MV-4-11 (cell line): ENCODE measurements around the gene LMOD2.
"Not testable (repeated sequence)": the region's sequence is repeated elsewhere in the genome, so short reads cannot be mapped to it uniquely, and the experiment has no call there.

Source experiments
- DNase-seq: peaks from one replicate; lab custom pipeline; 2025; lab: John Stamatoyannopoulos, UW

Gene LMOD2

DNA sequence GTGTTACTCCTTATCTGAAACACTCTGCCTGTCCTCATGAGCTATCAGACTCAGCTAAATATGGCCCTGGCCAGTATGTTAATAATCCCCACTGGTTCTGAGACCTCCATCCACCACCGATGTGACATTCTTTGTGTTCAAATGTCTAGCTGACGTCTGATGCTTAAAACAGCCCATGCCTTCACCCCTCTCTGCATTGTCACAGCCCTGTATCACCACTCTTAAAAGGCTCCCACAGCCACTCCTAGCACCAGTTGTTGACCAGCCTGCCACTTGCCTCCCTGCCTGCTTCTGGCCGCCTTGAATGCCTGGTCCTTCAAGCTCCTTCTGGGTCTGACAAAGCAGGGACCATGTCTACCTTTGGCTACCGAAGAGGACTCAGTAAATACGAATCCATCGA is at the start of gene LMOD2:
TSS of gene LMOD2 (plus strand) at position 253 of the 400 bp plus-strand sequence. CDS start at position 351, 98 bp downstream.
- DNase-seq = no peak

GRCh38 chr7:123607423-123607975 is 48.2 kb upstream of the LMOD2 start:
- no peak for DNase-seq

DNA sequence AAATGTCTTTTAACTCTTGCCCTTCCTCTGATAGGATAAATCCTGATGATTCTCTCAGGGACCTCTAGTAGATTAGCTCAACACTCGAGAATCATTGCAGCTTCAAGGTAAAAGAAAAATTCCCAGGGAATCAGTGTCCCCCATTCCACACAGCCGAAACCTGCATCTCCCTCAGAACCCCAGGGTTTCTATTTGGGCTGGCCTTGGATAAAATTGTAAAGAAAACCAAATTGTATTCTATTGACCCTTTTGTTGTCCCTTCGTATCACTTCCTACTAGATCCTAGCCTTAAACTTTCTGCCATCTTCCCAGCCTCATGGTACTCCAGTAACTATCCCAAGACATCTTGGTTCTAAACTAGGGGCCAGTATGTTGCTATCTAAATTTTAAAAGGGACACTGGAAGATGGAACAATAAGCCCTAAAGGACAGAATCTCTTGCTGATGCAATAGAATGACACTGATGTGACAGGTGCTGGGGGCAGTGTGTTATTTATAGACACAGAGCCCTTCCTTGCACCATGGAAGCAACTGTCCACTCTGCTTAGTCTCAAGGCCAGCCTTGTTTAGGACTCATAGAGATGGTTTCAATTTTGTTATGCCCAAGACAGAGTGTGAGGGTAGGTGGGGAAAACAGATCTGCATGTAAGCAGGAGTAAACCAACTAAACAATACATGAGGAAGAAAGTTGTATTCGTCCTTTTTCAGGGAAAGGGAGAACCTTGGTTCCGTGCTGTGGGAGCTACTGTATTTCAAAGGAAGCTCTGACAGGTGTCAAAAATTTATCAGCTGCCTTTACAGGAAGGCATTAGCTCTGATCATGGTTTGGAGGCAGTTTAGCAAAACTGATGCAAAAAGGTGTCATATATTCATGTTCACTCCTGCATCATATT is 46.4 kb upstream of the LMOD2 start:
- DNase-seq = no peak

DNA sequence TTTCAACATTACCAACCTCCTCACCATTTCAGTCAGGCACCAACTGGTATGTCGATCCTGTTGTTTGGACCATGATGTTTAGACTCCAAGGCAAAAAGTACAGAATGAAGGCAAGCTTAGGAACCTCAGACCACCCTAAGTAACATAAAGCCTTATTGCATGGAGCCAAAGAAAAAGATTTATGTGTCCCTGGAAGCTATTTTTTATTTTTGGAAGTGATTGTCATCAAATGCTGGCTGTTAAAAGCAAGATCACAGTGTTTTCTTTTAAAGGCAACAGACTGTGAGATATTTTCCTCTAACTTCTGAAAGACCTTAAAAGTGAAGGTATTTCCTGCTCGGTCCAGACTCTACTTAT is 45.8 kb upstream of the LMOD2 start:
- no peak for DNase-seq

DNA sequence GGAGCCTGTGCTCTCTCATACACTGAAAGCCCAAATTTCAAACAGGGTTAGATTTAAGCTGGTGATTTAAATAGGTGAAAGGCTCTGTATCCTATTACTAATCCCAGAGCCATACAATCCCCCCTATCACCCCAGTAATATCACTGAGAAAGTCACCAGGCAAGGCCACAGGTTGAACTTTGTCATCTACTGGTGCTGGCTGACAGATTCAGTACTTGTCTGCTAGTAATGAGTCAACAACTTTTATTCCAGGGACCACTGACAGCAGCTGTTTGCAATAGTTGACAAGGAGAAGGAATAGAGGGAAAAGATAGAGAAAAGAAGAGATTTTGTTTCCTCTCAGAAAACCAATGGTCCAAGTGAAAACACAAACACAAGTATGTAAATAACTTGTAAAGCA is 43.6 kb upstream of the LMOD2 start:
- no peak for DNase-seq

DNA sequence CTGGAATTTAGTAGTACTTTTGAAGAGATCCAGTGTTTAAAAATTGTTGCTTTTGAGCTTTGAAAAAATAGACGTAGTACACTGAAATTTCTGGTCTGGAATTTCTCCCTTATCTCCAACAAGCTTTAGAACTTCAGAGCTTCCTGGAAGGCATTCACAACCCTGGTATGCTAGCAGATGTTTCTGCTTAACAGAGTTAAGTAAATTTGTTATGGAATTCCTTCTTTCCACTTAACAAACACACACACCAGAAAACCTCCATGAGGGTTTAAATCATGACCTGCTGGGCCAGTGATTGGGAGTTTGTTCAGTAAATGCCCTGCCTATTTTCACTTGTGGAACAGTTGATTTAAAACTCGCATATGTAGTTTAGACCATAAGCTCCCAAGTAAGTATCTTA is 40.3 kb upstream of the LMOD2 start:
- no peak for DNase-seq

- DNase-seq = no peak
These were observed 39.4 kb upstream of the LMOD2 start for GRCh38 chr7:123616223-123616622.

GRCh38 chr7:123621707-123622106 is 34.0 kb upstream of the LMOD2 start:
- no peak for DNase-seq

GRCh38 chr7:123622660-123623386 is 32.8 kb upstream of the LMOD2 start:
- DNase-seq = no peak

GRCh38 chr7:123624527-123625183 is 31.0 kb upstream of the LMOD2 start:
- DNase-seq = no peak

GRCh38 chr7:123625254-123625653 is 30.4 kb upstream of the LMOD2 start:
- no peak for DNase-seq

DNA sequence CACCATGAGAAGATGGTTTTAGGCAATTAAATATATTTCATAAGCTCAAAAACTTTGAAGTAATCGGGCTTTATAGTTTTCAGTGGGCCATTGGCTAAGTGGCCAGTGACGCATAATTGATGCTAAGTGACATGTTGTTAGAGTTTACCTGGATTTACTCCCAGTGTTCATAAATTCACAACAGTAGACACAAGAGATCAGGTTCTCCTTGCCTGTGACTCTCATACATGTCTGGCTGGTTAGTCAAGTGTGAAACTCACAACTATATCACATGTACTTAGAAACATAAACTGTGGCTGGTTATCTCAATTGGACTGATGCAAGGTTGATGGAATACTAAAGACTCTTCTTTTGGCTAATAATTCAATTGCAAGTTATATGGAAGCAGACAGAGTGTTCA is 27.8 kb upstream of the LMOD2 start:
- DNase-seq = no peak

- DNase-seq = no peak
These were observed 26.8 kb upstream of the LMOD2 start for GRCh38 chr7:123628829-123629228.

GRCh38 chr7:123629281-123629680 is 26.4 kb upstream of the LMOD2 start:
- DNase-seq = no peak

DNA sequence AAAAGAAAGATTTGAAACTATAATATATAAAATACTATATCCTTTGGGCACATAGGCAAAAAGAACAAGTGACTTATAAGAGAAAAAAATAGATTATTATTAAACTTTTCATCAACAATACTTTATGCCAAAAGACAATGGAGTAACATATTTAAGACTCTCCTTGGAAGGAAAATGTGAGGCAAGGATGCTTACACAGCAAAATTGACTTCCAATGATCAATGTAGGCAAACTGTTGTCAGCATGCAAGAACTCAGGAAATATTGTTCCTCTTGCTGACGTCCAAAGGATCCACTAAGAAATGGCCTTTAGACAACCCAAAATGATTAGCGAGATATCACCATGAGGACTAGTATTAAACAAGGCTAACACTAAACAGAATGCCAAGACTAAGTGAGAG is 22.9 kb upstream of the LMOD2 start:
- DNase-seq = no peak

- DNase-seq = no peak
These were observed 22.1 kb upstream of the LMOD2 start for GRCh38 chr7:123633553-123633952.

DNA sequence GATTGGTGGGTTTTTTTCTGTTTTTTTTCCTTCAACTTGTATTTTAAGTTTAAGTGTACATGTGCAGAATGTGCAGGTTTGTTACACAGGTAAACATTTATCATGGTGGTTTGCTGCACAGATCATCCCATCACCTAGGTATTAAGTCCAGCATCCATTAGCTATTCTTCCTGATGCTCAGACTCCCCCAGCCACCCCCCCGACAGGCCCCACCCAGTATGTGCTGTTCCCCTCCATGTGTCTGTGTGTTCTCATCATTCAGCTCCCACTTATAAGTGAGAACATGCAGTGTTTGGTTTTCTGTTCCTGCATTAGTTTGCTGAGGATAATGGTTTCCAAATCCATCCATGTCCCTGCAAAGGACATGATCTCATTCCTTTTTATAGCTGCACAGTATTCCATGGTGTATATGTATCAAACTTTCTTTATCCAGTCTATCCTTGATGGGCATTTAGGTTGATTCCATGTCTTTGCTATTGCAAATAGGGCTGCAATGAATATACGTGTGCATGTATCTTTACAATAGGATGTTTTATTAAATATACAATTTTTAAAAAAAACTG is 21.6 kb upstream of the LMOD2 start:
- DNase-seq = not testable (repeated sequence)

DNA sequence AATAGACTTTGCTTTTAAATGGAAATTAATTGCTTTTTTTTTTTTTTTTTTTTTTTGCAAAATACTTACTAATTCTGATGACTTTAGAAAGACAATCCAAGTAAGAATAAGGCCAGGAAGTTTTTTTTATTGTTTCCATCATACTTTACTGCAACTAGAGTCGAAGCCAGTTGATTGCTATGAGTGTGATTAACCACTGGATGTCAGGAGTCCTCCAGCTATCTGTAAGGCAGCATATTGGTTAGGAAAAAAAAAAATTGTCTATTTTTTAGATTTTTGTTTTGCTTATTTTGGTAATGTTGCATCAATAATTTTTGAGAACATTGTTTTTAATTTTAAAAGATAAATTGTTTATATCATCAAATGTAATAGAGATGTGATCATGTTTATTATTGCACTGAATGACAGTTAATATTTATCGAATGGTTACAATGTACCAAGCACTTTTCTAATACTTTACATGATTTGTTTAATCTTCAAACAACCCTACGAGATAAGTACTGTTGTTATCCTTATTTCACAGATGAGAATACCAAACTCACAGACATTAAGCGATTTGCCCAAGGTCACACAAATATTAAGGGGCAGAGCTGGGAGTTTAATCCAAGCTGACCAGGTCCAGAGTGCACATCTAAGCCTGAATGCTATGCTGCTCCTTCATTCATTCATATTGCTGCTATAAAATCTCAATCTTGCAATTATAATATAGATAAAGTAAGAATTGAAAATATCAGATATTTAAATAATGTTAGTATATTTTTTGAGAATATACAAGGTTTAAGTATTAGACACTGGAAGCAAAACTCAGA is 19.9 kb upstream of the LMOD2 start:
- DNase-seq = peak; percentile 6

GRCh38 chr7:123637203-123637602 is 18.5 kb upstream of the LMOD2 start:
- DNase-seq = no peak

DNA sequence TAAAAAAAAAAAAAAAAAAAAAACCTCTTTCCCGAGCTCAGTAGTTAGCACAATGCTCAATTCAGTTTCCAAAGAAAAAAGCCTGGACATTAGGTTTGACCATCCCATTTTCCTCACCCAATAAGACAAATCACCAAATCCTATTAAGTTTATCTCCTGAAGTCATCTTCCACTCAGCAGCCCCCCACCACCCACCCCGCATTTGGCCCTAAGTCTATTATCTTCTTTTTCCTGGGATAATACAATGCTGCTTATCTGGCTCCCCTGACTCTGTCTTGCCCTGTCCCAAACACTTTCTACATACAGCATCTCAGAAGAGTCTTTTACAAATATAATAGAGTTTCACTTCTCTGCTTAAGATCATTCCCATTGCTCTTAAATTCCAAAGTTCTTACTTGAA is 17.8 kb upstream of the LMOD2 start:
- DNase-seq = no peak

DNA sequence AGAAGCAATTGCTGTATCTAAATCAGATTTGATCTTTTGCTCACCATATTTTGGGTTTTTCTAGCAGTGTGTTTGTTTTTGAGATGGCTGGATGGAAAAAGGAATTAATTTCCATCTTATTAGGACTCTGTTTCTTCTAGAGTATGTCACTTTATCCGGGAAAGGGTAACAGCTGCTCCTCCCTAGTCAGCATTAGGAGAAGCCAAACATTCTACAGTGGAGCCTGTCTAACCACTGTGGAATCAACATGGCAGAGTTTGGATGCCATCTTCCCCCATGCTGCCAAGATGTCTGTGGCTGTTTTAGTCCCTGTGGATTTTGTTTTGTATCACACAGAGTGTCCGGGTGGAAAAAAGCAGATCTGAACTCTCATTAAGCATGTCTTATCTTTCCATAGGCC is 16.0 kb upstream of the LMOD2 start:
- DNase-seq = no peak
